HG03460 (cell line): Measurements from ENCODE around the gene VCL.
"Not testable (repeated sequence)": the region's sequence is repeated elsewhere in the genome, so short reads cannot be mapped to it uniquely, and the experiment has no call there.

ENCODE experiments used
- ATAC-seq: cut with Tn5 transposase; IDR thresholded peaks from one replicate; pipeline ENCODE4 v1.9.1; 2021; ENCODE audit not compliant: unreplicated experiment

Gene VCL

GRCh38 chr10:74035303-74035702, 37.4 kb downstream of the VCL start:
- no peak for ATAC-seq

GRCh38 chr10:74036474-74036873, 38.6 kb downstream of the VCL start:
- ATAC-seq, result no peak

- ATAC-seq, result no peak
Observed at GRCh38 chr10:74039561-74040145, 41.7 kb downstream of the VCL start.

- no peak for ATAC-seq
Observed at GRCh38 chr10:74040200-74041126, 42.5 kb downstream of the VCL start.

- no peak for ATAC-seq
Observed at GRCh38 chr10:74044419-74044818, 46.5 kb downstream of the VCL start.

GRCh38 chr10:74047304-74047703, 49.4 kb downstream of the VCL start:
- ATAC-seq, result no peak

GRCh38 chr10:74047871-74048270, 50.0 kb downstream of the VCL start:
- ATAC-seq, result no peak

GRCh38 chr10:74048433-74048832, 50.5 kb downstream of the VCL start:
- no peak for ATAC-seq

- ATAC-seq, result no peak
Observed at GRCh38 chr10:74049955-74050354, 52.0 kb downstream of the VCL start.

GRCh38 chr10:74050653-74051052, 52.7 kb downstream of the VCL start:
- no peak for ATAC-seq

- no peak for ATAC-seq
Observed at GRCh38 chr10:74051736-74052342, 53.9 kb downstream of the VCL start.

- ATAC-seq, result no peak
Observed at GRCh38 chr10:74052994-74053393, 55.1 kb downstream of the VCL start.

GRCh38 chr10:74055383-74056049, 57.6 kb downstream of the VCL start:
- ATAC-seq, result no peak

- peak; percentile 59 for ATAC-seq
Observed at GRCh38 chr10:74056050-74056818, 58.3 kb downstream of the VCL start.

GRCh38 chr10:74058071-74058470, 60.2 kb downstream of the VCL start:
- no peak for ATAC-seq

GRCh38 chr10:74058658-74059057, 60.7 kb downstream of the VCL start:
- no peak for ATAC-seq

- ATAC-seq, result no peak
Observed at GRCh38 chr10:74061104-74061503, 63.2 kb downstream of the VCL start.

GRCh38 chr10:74061978-74062377, 64.1 kb downstream of the VCL start:
- ATAC-seq, result not testable (repeated sequence)

GRCh38 chr10:74063256-74063655, 65.3 kb downstream of the VCL start:
- ATAC-seq, result no peak
